HEK293 (cell line): ENCODE measurements around the gene CENPB.
A peak's percentile ranks its signal among the peaks of the same experiment; 100 is the strongest.

ENCODE experiments used
- CTCF ChIA-PET: fragments of 350-600 bp; formaldehyde crosslinking; extraction: SDS; loops from one replicate; lab custom pipeline; 2021; ENCODE audit warnings: antibody characterized with exemption; lab: Yijun Ruan, JAX
- POLR2A ChIA-PET: fragments of 300-600 bp; formaldehyde crosslinking; extraction: SDS; loops from one replicate; lab custom pipeline; 2020; ENCODE audit warnings: antibody characterized with exemption, inconsistent platforms; lab: Yijun Ruan, JAX
- H3K27ac ChIP-seq: fragments of 200-500 bp; sonication (Bioruptor generic); 2 replicates; pipeline ENCODE4 v1.5.1; 2014; ENCODE audit warnings: low read depth, low read length, control low read depth, inconsistent platforms; ENCODE audit errors: extremely low read depth
- H3K36me3 ChIP-seq, 2 experiments: fragments of 200-500 bp in 1 of 2; sonication (Bioruptor generic) in 1 of 2; 1 replicate in 1 of 2; 2 replicates in 1 of 2; pipeline ENCODE4 v1.5.1; 2014 to 2017; ENCODE audit warnings: inconsistent platforms in 2 of 2, low read length in 2 of 2; ENCODE audit not compliant: control insufficient read depth in 2 of 2, insufficient read depth in 1 of 2
- H3K4me1 ChIP-seq: fragments of 200-500 bp; sonication (Bioruptor generic); 2 replicates; pipeline ENCODE4 v1.5.1; 2014; ENCODE audit warnings: mild to moderate bottlenecking, low read length, inconsistent platforms; ENCODE audit not compliant: control insufficient read depth, insufficient read depth
- H3K4me3 ChIP-seq: 2 replicates; pipeline ENCODE4 v1.5.1; 2011; ENCODE audit warnings: low read depth, mild to moderate bottlenecking, control low read depth, low read length, moderate library complexity
- H3K9me3 ChIP-seq: fragments of 200-500 bp; sonication (Bioruptor generic); 2 replicates; pipeline ENCODE4 v1.5.1; 2014; ENCODE audit warnings: low read depth, low read length, inconsistent platforms; ENCODE audit not compliant: control insufficient read depth, insufficient read depth
- SCRT1 ChIP-seq: fragments of 450-650 bp; formaldehyde crosslinking; IDR thresholded peaks from 2 replicates; pipeline ENCODE4 v1.5.1; 2016; ENCODE audit warnings: missing biosample characterization, missing genetic modification characterization, borderline replicate concordance
- YY1 ChIP-seq: fragments of 450-650 bp; formaldehyde crosslinking; IDR thresholded peaks from 2 replicates; pipeline ENCODE4 v1.5.1; 2018; ENCODE audit warnings: missing biosample characterization, missing genetic modification characterization
- ZBTB48 ChIP-seq: fragments of 450-650 bp; formaldehyde crosslinking; IDR thresholded peaks from 2 replicates; pipeline ENCODE4 v1.5.1; 2016; ENCODE audit warnings: missing biosample characterization, missing genetic modification characterization
- ZNF114 ChIP-seq: fragments of 450-650 bp; formaldehyde crosslinking; IDR thresholded peaks from 2 replicates; pipeline ENCODE4 v1.5.0; 2017; ENCODE audit warnings: missing biosample characterization, missing genetic modification characterization
- ZNF155 ChIP-seq: fragments of 450-650 bp; formaldehyde crosslinking; IDR thresholded peaks from 2 replicates; pipeline ENCODE4 v1.5.1; 2016; ENCODE audit warnings: missing biosample characterization, missing genetic modification characterization
- ZNF175 ChIP-seq: fragments of 450-650 bp; formaldehyde crosslinking; IDR thresholded peaks from 2 replicates; pipeline ENCODE4 v1.5.1; 2016; ENCODE audit warnings: missing biosample characterization, missing genetic modification characterization
- ZNF404 ChIP-seq: fragments of 450-650 bp; formaldehyde crosslinking; IDR thresholded peaks from 2 replicates; pipeline ENCODE4 v1.5.1; 2017; ENCODE audit warnings: missing biosample characterization, missing genetic modification characterization
- ZNF558 ChIP-seq: fragments of 450-650 bp; formaldehyde crosslinking; IDR thresholded peaks from 2 replicates; pipeline ENCODE4 v1.5.1; 2016; ENCODE audit warnings: missing biosample characterization, missing genetic modification characterization
- ZNF626 ChIP-seq: fragments of 450-650 bp; sonication (Bioruptor Pico); formaldehyde crosslinking; IDR thresholded peaks from 2 replicates; pipeline ENCODE4 v1.5.1; 2018; ENCODE audit warnings: missing biosample characterization, missing genetic modification characterization, inconsistent platforms
- ZNF654 ChIP-seq: fragments of 450-650 bp; formaldehyde crosslinking; IDR thresholded peaks from 2 replicates; pipeline ENCODE4 v1.5.1; 2016; ENCODE audit warnings: low read depth, missing biosample characterization, missing genetic modification characterization
- ZNF701 ChIP-seq: fragments of 450-650 bp; formaldehyde crosslinking; IDR thresholded peaks from 2 replicates; pipeline ENCODE4 v1.5.1; 2016; ENCODE audit warnings: missing biosample characterization, missing genetic modification characterization
- ZNF791 ChIP-seq: fragments of 450-650 bp; formaldehyde crosslinking; IDR thresholded peaks from 2 replicates; pipeline ENCODE4 v1.5.1; 2016; ENCODE audit warnings: missing biosample characterization, missing genetic modification characterization
- ZNF837 ChIP-seq: fragments of 450-650 bp; formaldehyde crosslinking; IDR thresholded peaks from 2 replicates; pipeline ENCODE4 v1.5.1; 2016; ENCODE audit warnings: missing biosample characterization, missing genetic modification characterization
- TF ChIP-seq, protein P1 (sequence below): fragments of 450-650 bp; formaldehyde crosslinking; IDR thresholded peaks from 2 replicates; pipeline ENCODE4 v1.5.1; 2017; ENCODE audit warnings: missing biosample characterization, missing genetic modification characterization
- TF ChIP-seq, protein P2 (sequence below): fragments of 450-650 bp; formaldehyde crosslinking; IDR thresholded peaks from 2 replicates; pipeline ENCODE4 v1.5.1; 2016; ENCODE audit warnings: missing biosample characterization, missing genetic modification characterization
- TF ChIP-seq, protein P3 (sequence below): fragments of 450-650 bp; formaldehyde crosslinking; conservative IDR thresholded peaks from 2 replicates; pipeline ENCODE4 v1.5.1; 2016; ENCODE audit warnings: low read depth, missing biosample characterization, missing genetic modification characterization
- TF ChIP-seq, protein P4 (sequence below): fragments of 450-650 bp; formaldehyde crosslinking; IDR thresholded peaks from 2 replicates; pipeline ENCODE4 v1.5.1; 2016; ENCODE audit warnings: missing biosample characterization, missing genetic modification characterization
- TF ChIP-seq, protein P5 (sequence below): fragments of 450-650 bp; formaldehyde crosslinking; IDR thresholded peaks from 2 replicates; pipeline ENCODE4 v1.5.1; 2016; ENCODE audit warnings: missing biosample characterization, missing genetic modification characterization
- TF ChIP-seq, protein P6 (sequence below): fragments of 450-650 bp; IDR thresholded peaks from 2 replicates; pipeline ENCODE4 v1.5.1; 2018; ENCODE audit warnings: missing biosample characterization, mild to moderate bottlenecking, missing genetic modification characterization

CENPB gene

DNA sequence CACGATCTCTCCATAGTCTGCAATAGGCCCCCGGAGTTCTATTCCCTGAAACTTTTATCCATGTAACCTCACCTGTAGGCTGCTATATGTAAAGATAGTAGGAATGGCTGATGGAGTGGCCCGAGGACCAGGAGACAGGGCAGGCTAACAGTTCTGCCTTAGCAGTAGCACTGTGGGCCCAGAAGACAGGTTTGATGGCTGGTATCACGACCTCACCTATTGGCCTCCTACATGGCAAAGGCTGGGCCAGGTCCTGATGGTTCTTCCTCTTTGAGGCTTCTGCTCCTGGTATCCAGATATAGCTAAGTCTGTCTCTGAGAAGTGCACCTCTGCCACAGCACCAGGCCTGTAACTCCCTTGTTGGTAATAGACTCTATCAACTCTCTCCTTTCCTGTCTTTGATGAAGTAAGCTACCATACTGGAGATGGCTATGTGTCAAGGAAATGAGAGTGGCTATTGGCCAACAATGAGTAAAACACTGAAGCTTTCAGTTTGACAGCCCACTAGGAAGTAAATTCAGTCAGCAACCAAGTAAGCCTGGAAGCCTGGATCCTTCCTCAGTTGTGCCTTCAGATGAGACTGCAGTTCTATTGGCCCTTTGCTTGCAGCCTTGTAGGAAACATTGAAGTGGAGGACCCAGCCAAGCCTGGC, 11.0 kb downstream of the CENPB start:
- POLR2A ChIA-PET = no interaction called here

DNA sequence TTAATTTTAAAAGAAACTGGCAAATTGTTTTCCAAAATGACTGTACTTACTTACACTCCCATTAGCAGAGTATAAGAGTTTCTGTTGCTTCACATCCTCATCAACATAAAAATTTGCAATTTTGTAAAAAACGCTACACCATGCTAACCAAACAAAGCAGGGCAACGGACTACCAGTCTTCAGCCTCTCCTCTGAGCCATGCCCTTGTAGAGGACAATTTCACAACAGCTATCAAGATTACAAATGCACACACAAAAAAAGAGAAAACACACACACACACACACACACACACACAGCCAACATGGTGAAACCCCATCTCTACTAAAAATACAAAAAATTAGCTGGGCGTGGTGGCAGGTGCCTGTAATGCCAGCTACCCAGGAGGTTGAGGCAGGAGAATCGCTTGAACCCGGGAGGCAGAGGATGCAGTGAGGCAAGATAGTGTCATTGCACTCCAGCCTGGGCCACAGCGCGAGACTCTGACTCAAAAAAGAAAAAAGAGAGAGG, 14.9 kb downstream of the CENPB start:
- TF ChIP-seq, protein P1, sequence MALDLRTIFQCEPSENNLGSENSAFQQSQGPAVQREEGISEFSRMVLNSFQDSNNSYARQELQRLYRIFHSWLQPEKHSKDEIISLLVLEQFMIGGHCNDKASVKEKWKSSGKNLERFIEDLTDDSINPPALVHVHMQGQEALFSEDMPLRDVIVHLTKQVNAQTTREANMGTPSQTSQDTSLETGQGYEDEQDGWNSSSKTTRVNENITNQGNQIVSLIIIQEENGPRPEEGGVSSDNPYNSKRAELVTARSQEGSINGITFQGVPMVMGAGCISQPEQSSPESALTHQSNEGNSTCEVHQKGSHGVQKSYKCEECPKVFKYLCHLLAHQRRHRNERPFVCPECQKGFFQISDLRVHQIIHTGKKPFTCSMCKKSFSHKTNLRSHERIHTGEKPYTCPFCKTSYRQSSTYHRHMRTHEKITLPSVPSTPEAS (tag by site-specific recombination) = peak; percentile 78
- no peak for TF ChIP-seq SCRT1 (tag by site-specific recombination)
- H3K27ac ChIP-seq = no peak overlapping the region
- ChIA-PET CTCF (interaction anchor here (0.6 to 2.0 kb wide), 7 partner anchors 10 to 126 kb away, joined by 3 to 9 read pairs (median 3); partner anchors contain the start of genes CENPB and SPEF1), POLR2A (no interaction called here)
- H3K4me3 ChIP-seq = no peak overlapping the region
- peaks cover 4% of the 10 kb centered on the region for H3K4me1 ChIP-seq
- H3K36me3 ChIP-seq = no peaks in the 10 kb centered on the region; a peak in 1 of 3 replicates
- no peaks in the 10 kb centered on the region for H3K9me3 ChIP-seq

More for the DNA sequence above, 11.0 kb downstream of the CENPB start:
- H3K36me3 ChIP-seq = no peaks in the 10 kb centered on the region; a peak in 1 of 3 replicates
- no peaks in the 10 kb centered on the region for H3K9me3 ChIP-seq
- TF ChIP-seq, protein P2, sequence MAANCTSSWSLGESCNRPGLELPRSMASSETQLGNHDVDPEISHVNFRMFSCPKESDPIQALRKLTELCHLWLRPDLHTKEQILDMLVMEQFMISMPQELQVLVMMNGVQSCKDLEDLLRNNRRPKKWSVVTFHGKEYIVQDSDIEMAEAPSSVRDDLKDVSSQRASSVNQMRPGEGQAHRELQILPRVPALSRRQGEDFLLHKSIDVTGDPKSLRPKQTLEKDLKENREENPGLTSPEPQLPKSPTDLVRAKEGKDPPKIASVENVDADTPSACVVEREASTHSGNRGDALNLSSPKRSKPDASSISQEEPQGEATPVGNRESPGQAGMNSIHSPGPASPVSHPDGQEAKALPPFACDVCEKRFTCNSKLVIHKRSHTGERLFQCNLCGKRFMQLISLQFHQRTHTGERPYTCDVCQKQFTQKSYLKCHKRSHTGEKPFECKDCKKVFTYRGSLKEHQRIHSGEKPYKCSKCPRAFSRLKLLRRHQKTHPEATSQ (tag by site-specific recombination) = no peak
- TF ChIP-seq, protein P3, sequence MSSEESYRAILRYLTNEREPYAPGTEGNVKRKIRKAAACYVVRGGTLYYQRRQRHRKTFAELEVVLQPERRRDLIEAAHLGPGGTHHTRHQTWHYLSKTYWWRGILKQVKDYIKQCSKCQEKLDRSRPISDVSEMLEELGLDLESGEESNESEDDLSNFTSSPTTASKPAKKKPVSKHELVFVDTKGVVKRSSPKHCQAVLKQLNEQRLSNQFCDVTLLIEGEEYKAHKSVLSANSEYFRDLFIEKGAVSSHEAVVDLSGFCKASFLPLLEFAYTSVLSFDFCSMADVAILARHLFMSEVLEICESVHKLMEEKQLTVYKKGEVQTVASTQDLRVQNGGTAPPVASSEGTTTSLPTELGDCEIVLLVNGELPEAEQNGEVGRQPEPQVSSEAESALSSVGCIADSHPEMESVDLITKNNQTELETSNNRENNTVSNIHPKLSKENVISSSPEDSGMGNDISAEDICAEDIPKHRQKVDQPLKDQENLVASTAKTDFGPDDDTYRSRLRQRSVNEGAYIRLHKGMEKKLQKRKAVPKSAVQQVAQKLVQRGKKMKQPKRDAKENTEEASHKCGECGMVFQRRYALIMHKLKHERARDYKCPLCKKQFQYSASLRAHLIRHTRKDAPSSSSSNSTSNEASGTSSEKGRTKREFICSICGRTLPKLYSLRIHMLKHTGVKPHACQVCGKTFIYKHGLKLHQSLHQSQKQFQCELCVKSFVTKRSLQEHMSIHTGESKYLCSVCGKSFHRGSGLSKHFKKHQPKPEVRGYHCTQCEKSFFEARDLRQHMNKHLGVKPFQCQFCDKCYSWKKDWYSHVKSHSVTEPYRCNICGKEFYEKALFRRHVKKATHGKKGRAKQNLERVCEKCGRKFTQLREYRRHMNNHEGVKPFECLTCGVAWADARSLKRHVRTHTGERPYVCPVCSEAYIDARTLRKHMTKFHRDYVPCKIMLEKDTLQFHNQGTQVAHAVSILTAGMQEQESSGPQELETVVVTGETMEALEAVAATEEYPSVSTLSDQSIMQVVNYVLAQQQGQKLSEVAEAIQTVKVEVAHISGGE = no peak
- TF ChIP-seq ZNF404 (tag by site-specific recombination) (no peak), ZBTB48 (tag by site-specific recombination) (no peak), ZNF701 (no peak), ZNF175 (no peak), YY1 (tag by site-specific recombination) (no peak), ZNF155 (tag by site-specific recombination) (no peak), ZNF558 (tag by site-specific recombination) (no peak), ZNF837 (no peak), ZNF791 (no peak), ZNF114 (tag by site-specific recombination) (no peak), ZNF654 (tag by site-specific recombination) (no peak), ZNF626 (tag by site-specific recombination) (no peak)
- TF ChIP-seq, protein P4, sequence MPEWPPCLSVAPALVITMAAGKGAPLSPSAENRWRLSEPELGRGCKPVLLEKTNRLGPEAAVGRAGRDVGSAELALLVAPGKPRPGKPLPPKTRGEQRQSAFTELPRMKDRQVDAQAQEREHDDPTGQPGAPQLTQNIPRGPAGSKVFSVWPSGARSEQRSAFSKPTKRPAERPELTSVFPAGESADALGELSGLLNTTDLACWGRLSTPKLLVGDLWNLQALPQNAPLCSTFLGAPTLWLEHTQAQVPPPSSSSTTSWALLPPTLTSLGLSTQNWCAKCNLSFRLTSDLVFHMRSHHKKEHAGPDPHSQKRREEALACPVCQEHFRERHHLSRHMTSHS = no peak
- TF ChIP-seq, protein P5, sequence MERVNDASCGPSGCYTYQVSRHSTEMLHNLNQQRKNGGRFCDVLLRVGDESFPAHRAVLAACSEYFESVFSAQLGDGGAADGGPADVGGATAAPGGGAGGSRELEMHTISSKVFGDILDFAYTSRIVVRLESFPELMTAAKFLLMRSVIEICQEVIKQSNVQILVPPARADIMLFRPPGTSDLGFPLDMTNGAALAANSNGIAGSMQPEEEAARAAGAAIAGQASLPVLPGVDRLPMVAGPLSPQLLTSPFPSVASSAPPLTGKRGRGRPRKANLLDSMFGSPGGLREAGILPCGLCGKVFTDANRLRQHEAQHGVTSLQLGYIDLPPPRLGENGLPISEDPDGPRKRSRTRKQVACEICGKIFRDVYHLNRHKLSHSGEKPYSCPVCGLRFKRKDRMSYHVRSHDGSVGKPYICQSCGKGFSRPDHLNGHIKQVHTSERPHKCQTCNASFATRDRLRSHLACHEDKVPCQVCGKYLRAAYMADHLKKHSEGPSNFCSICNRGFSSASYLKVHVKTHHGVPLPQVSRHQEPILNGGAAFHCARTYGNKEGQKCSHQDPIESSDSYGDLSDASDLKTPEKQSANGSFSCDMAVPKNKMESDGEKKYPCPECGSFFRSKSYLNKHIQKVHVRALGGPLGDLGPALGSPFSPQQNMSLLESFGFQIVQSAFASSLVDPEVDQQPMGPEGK (tag by site-specific recombination) = no peak
- TF ChIP-seq, protein P6, sequence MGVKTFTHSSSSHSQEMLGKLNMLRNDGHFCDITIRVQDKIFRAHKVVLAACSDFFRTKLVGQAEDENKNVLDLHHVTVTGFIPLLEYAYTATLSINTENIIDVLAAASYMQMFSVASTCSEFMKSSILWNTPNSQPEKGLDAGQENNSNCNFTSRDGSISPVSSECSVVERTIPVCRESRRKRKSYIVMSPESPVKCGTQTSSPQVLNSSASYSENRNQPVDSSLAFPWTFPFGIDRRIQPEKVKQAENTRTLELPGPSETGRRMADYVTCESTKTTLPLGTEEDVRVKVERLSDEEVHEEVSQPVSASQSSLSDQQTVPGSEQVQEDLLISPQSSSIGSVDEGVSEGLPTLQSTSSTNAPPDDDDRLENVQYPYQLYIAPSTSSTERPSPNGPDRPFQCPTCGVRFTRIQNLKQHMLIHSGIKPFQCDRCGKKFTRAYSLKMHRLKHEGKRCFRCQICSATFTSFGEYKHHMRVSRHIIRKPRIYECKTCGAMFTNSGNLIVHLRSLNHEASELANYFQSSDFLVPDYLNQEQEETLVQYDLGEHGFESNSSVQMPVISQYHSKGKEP = no peak
- CTCF ChIA-PET = interaction anchor here (0.6 kb wide), 2 partner anchors 12 to 251 kb away, joined by 4 read pairs; no protein-coding TSS in a partner anchor
- H3K4me1 ChIP-seq = no peaks in the 10 kb centered on the region
- no peak overlapping the region for H3K27ac ChIP-seq
- H3K4me3 ChIP-seq = no peak overlapping the region
